ENCODE results near the gene RECQL5. TPM values are rescaled to one million over a fixed set of nuclear protein-coding genes. Genes with fewer than 3 reads are reported as not detected.

RECQL5 gene
- 49.8 TPM for total RNA-seq (ENCODE audit: unreplicated experiment)
- long read RNA-seq, partial matches to known transcripts = 1 of 4 reads
- long read RNA-seq, other reads (novel, unspliced or antisense) = 2 of 4 reads

DNA sequence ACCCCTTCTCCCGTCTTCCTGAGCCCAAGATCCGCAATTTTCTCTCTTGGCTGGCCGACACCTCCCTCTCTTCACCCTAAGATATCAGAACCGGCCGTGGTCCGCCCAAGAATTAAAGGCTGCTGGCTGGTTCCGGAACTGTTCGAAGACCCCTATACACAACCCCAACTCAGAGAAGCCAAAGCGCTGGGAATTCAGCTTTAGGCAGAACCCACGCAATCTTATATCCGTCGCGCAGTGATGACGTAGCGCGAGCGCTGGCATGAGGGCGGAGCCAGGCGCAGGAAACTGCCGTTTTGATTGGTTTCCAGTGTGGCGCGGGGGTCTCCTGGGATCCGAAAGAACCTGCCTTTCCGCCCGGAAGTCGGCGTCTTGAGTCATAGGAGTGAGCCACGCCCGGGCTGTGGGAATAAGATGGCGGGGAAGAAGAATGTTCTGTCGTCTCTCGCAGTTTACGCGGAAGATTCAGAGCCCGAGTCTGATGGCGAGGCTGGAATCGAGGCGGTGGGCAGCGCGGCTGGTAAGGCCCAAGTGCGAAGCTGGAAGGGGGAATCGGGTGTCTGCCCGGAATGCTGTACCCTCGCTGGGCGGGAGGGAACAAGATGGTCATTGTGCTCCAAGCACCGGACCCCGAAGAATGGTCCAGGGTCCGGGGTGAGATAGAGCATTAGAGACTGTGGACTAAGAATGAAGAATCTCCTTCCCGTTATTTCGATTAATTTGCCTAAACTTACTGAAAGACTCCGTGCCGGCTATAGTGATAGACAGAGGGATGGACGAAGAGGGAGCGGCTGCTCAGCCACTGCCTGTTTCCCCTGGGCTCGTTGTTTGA is at the start of gene RECQL5, which contains the start of gene SAP30BP:
Gene RECQL5 (minus strand): TSS at position 196 of the 832 bp plus-strand sequence. CDS start 597 bp downstream, outside the sequence.
Gene SAP30BP (plus strand): TSS at position 380 of the 832 bp plus-strand sequence. CDS start 35 bp downstream, at position 415.
- peaks cover 1% of the 10 kb centered on the region for H3K27me3 Mint-ChIP-seq (ENCODE audit: unreplicated experiment)
- peak within 1 kb of the TSS; percentile 78 for H3K4me3 Mint-ChIP-seq (ENCODE audit: unreplicated experiment)
- H3K4me1 Mint-ChIP-seq (ENCODE audit: low read depth, unreplicated experiment) = peaks cover 9% of the 10 kb centered on the region
- peak; percentile 99 for DNase-seq
- H3K36me3 Mint-ChIP-seq (ENCODE audit: unreplicated experiment) = no peaks in the 10 kb centered on the region
- no peak within 1 kb of the TSS for H3K27ac Mint-ChIP-seq (ENCODE audit: unreplicated experiment)
- TF ChIP-seq, protein P1, sequence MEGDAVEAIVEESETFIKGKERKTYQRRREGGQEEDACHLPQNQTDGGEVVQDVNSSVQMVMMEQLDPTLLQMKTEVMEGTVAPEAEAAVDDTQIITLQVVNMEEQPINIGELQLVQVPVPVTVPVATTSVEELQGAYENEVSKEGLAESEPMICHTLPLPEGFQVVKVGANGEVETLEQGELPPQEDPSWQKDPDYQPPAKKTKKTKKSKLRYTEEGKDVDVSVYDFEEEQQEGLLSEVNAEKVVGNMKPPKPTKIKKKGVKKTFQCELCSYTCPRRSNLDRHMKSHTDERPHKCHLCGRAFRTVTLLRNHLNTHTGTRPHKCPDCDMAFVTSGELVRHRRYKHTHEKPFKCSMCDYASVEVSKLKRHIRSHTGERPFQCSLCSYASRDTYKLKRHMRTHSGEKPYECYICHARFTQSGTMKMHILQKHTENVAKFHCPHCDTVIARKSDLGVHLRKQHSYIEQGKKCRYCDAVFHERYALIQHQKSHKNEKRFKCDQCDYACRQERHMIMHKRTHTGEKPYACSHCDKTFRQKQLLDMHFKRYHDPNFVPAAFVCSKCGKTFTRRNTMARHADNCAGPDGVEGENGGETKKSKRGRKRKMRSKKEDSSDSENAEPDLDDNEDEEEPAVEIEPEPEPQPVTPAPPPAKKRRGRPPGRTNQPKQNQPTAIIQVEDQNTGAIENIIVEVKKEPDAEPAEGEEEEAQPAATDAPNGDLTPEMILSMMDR (IDR thresholded peaks at IDR 0.05; ENCODE audit: partially characterized antibody, unreplicated experiment) = no peak
- H3K9me3 Mint-ChIP-seq (ENCODE audit: unreplicated experiment) = peaks cover 2% of the 10 kb centered on the region

- Mint-ChIP-seq H3K27me3 (ENCODE audit: unreplicated experiment) (no peaks in the 10 kb centered on the region), H3K9me3 (ENCODE audit: unreplicated experiment) (no peaks in the 10 kb centered on the region), H3K27ac (ENCODE audit: unreplicated experiment) (no peak overlapping the region), H3K36me3 (ENCODE audit: unreplicated experiment) (no peaks in the 10 kb centered on the region), H3K4me1 (ENCODE audit: low read depth, unreplicated experiment) (no peaks in the 10 kb centered on the region), H3K4me3 (ENCODE audit: unreplicated experiment) (no peak overlapping the region)
- DNase-seq = no peak
- TF ChIP-seq, protein P1 (IDR thresholded peaks at IDR 0.05; ENCODE audit: partially characterized antibody, unreplicated experiment) = no peak
Measured at GRCh38 chr17:75712446-75712845, 45.5 kb upstream of the RECQL5 start.

DNA sequence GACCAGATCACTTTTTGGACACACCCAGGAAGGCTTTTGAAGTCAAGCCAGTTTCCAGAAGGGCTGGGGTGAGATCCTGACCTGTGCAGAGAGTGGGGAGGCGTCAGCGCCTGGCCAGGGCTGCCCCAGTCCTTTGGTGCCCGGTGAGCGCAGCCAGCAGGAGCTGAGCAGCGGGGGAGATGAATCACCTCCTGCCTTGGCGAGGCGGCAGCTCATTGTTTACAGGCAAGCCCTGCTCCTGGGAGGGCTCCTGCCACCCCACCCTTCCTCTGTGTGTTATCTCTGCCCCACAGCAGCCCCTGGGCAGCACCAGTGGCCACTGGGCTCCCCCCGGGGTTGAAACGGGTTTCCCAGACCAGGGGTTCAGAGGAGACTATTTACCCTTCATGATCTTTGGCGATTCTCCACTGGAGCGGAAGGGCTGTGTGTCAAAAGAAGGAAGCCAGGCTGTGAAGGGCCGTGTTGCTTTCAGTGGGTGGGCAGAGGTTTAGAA is 40.2 kb upstream of the RECQL5 start:
- no peaks in the 10 kb centered on the region for H3K4me1 Mint-ChIP-seq (ENCODE audit: low read depth, unreplicated experiment)

GRCh38 chr17:75706042-75706728 is 39.2 kb upstream of the RECQL5 start:
- no peaks in the 10 kb centered on the region for H3K27me3 Mint-ChIP-seq (ENCODE audit: unreplicated experiment)
- peaks cover 2% of the 10 kb centered on the region for H3K9me3 Mint-ChIP-seq (ENCODE audit: unreplicated experiment)
- TF ChIP-seq, protein P1 (IDR thresholded peaks at IDR 0.05; ENCODE audit: partially characterized antibody, unreplicated experiment) = no peak
- DNase-seq = no peak
- no peak overlapping the region for H3K27ac Mint-ChIP-seq (ENCODE audit: unreplicated experiment)
- no peaks in the 10 kb centered on the region for H3K36me3 Mint-ChIP-seq (ENCODE audit: unreplicated experiment)
- H3K4me1 Mint-ChIP-seq (ENCODE audit: low read depth, unreplicated experiment) = no peaks in the 10 kb centered on the region
- no peak overlapping the region for H3K4me3 Mint-ChIP-seq (ENCODE audit: unreplicated experiment)

More for the DNA sequence above, 40.2 kb upstream of the RECQL5 start:
- Mint-ChIP-seq H3K4me3 (ENCODE audit: unreplicated experiment) (peak overlapping the region; percentile 38), H3K27ac (ENCODE audit: unreplicated experiment) (no peak overlapping the region), H3K27me3 (ENCODE audit: unreplicated experiment) (no peaks in the 10 kb centered on the region), H3K9me3 (ENCODE audit: unreplicated experiment) (peaks cover 2% of the 10 kb centered on the region), H3K36me3 (ENCODE audit: unreplicated experiment) (no peaks in the 10 kb centered on the region)
- no peak for DNase-seq
- TF ChIP-seq, protein P1 (IDR thresholded peaks at IDR 0.05; ENCODE audit: partially characterized antibody, unreplicated experiment) = no peak
